Iris pigment epithelial cell (primary cell): ENCODE results near the gene SLC25A25.
A peak's percentile ranks its signal among the peaks of the same experiment; 100 is the strongest.
"Not testable (repeated sequence)": the region's sequence is repeated elsewhere in the genome, so short reads cannot be mapped to it uniquely, and the experiment has no call there.

Experiments
- DNase-seq: peaks from one replicate; pipeline ENCODE4 v3.0.0-alpha.2; 2011; ENCODE audit warnings: low read depth

Gene SLC25A25

GRCh38 chr9:128051932-128052709 lies 15.9 kb upstream of the SLC25A25 start:
- no peak for DNase-seq

GRCh38 chr9:128053560-128053959 lies 14.5 kb upstream of the SLC25A25 start:
- no peak for DNase-seq

GRCh38 chr9:128054087-128054486 lies 13.9 kb upstream of the SLC25A25 start:
- DNase-seq = no peak

GRCh38 chr9:128055344-128056040 lies 12.5 kb upstream of the SLC25A25 start:
- DNase-seq = no peak

GRCh38 chr9:128056086-128056485 lies 11.9 kb upstream of the SLC25A25 start:
- no peak for DNase-seq

- DNase-seq = no peak
These were observed 10.9 kb upstream of the SLC25A25 start for GRCh38 chr9:128056887-128057723.

- DNase-seq = no peak
These were observed 10.2 kb upstream of the SLC25A25 start for GRCh38 chr9:128057724-128058409.

GRCh38 chr9:128059365-128059983 lies 8.6 kb upstream of the SLC25A25 start:
- no peak for DNase-seq

GRCh38 chr9:128061275-128061960 lies 6.6 kb upstream of the SLC25A25 start:
- DNase-seq = no peak

- no peak for DNase-seq
These were observed 5.8 kb upstream of the SLC25A25 start for GRCh38 chr9:128062279-128062678.

- DNase-seq = no peak
These were observed 4.9 kb upstream of the SLC25A25 start for GRCh38 chr9:128062846-128063831.

GRCh38 chr9:128065907-128066712 lies 1.9 kb upstream of the SLC25A25 start:
- no peak for DNase-seq

GRCh38 chr9:128066713-128067644 lies 1.1 kb upstream of the SLC25A25 start, which contains the start of gene NAIF1:
TSS of gene NAIF1 (minus strand) at chr9:128067320. CDS start at chr9:128067101, 219 bp downstream.
- peak; percentile 100 for DNase-seq

- no peak for DNase-seq
These were observed 564 bp downstream of the SLC25A25 start for GRCh38 chr9:128068386-128069205.

- DNase-seq = no peak
These were observed 2.8 kb downstream of the SLC25A25 start for GRCh38 chr9:128070874-128071273.

GRCh38 chr9:128071475-128071874 lies 3.4 kb downstream of the SLC25A25 start:
- DNase-seq = not testable (repeated sequence)
